Measurements from ENCODE around the gene CDC42BPA. TPM values are rescaled to one million over a fixed set of nuclear protein-coding genes. Genes with fewer than 3 reads are reported as not detected.

CDC42BPA gene
- total and polyA plus RNA-seq, 4 experiments from 2014 or later = 0.49 to 0.72 TPM; not detected in 2

- H3K9me3 ChIP-seq (ENCODE audit: control insufficient read depth in 1 of 2, low read length in 2 of 2) = no peaks in the 10 kb centered on the region
- H3K4me1 Mint-ChIP-seq = no peaks in the 10 kb centered on the region
- H3K27ac ChIP-seq (ENCODE audit: low read depth, low read length) = no peak overlapping the region
- no peaks in the 10 kb centered on the region for H3K36me3 ChIP-seq (ENCODE audit: insufficient read depth, low read length)
- ChIA-PET POLR2A (ENCODE audit: partially characterized antibody) (no interaction called here), CTCF (ENCODE audit: partially characterized antibody) (no interaction called here)
- H3K27me3 Mint-ChIP-seq = peaks cover 9 to 12% of the 10 kb centered on the region in 2 donors
- intact Hi-C loops (cut with micrococcal nuclease) = no loop called here
- no peaks in the 10 kb centered on the region for H3K27me3 ChIP-seq (ENCODE audit: insufficient read depth, low read length)
- DNase-seq = no peak
- H3K9me3 Mint-ChIP-seq = peaks cover 0 to 12% (median 4%) of the 10 kb centered on the region in 8 donors
- H3K4me1 ChIP-seq (ENCODE audit: insufficient read depth, low read length) = no peaks in the 10 kb centered on the region
- no peak overlapping the region for H3K4me3 Mint-ChIP-seq
- no peaks in the 10 kb centered on the region for H3K36me3 Mint-ChIP-seq
- H3K27ac Mint-ChIP-seq = no peak overlapping the region
- no peak overlapping the region for H3K4me3 ChIP-seq (ENCODE audit: low read length in 2 of 2)
Measured at GRCh38 chr1:227330279-227331076, 12.2 kb upstream of the CDC42BPA start.

GRCh38 chr1:227328405-227329019 lies 10.2 kb upstream of the CDC42BPA start:
- Histone ChIP-seq H3K9me3 (ENCODE audit: control insufficient read depth in 1 of 2, low read length in 2 of 2) (peaks cover 0 to 5% of the 10 kb centered on the region in 2 donors), H3K27ac (ENCODE audit: low read depth, low read length) (no peak overlapping the region), H3K27me3 (ENCODE audit: insufficient read depth, low read length) (no peaks in the 10 kb centered on the region), H3K4me3 (ENCODE audit: low read length in 2 of 2) (no peak overlapping the region), H3K4me1 (ENCODE audit: insufficient read depth, low read length) (no peaks in the 10 kb centered on the region), H3K36me3 (ENCODE audit: insufficient read depth, low read length) (no peaks in the 10 kb centered on the region)
- Mint-ChIP-seq H3K36me3 (no peaks in the 10 kb centered on the region), H3K4me3 (no peak overlapping the region), H3K27ac (no peak overlapping the region), H3K9me3 (peaks cover 1 to 18% (median 7%) of the 10 kb centered on the region in 8 donors), H3K27me3 (peaks cover 11 to 12% of the 10 kb centered on the region in 2 donors), H3K4me1 (no peaks in the 10 kb centered on the region)
- ChIA-PET POLR2A (ENCODE audit: partially characterized antibody) (no interaction called here), CTCF (ENCODE audit: partially characterized antibody) (interaction anchor here (1.4 kb wide), 1 partner anchor 9 kb away, joined by 3 read pairs; no protein-coding TSS in a partner anchor)
- intact Hi-C loops (cut with micrococcal nuclease) = no loop called here
- DNase-seq = no peak

- no peak for DNase-seq
- Histone ChIP-seq H3K4me3 (ENCODE audit: low read length in 2 of 2) (no peak overlapping the region), H3K27ac (ENCODE audit: low read depth, low read length) (no peak overlapping the region), H3K4me1 (ENCODE audit: insufficient read depth, low read length) (no peaks in the 10 kb centered on the region), H3K36me3 (ENCODE audit: insufficient read depth, low read length) (no peaks in the 10 kb centered on the region), H3K9me3 (ENCODE audit: control insufficient read depth in 1 of 2, low read length in 2 of 2) (peaks cover 0 to 6% of the 10 kb centered on the region in 2 donors), H3K27me3 (ENCODE audit: insufficient read depth, low read length) (no peaks in the 10 kb centered on the region)
- Mint-ChIP-seq H3K4me3 (no peak overlapping the region), H3K27me3 (peaks cover 17 to 22% of the 10 kb centered on the region in 2 donors), H3K4me1 (no peaks in the 10 kb centered on the region), H3K27ac (no peak overlapping the region), H3K36me3 (no peaks in the 10 kb centered on the region), H3K9me3 (peaks cover 3 to 15% (median 7%) of the 10 kb centered on the region in 8 donors)
- intact Hi-C loops (cut with micrococcal nuclease) = no loop called here
- ChIA-PET CTCF (ENCODE audit: partially characterized antibody) (no interaction called here), POLR2A (ENCODE audit: partially characterized antibody) (no interaction called here)
Measured at GRCh38 chr1:227325156-227325555, 6.9 kb upstream of the CDC42BPA start.

DNA sequence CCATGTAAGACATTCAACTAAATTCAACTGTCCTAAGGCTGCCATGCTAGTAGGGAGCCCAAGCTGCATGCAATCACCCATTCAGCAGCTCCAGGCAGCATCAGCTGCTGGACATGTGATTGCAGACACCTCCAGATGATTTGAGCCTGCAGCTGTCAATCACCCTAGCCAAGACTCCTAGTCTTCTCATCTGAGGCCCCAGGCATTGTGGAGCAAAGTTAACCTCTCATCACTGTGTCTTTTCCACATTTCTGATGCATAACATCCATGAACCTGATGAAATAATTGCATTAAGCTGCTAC lies 5.6 kb upstream of the CDC42BPA start:
- H3K9me3 ChIP-seq (ENCODE audit: control insufficient read depth in 1 of 2, low read length in 2 of 2) = peaks cover 0 to 6% of the 10 kb centered on the region in 2 donors
- Mint-ChIP-seq H3K9me3 (peaks cover 3 to 15% (median 7%) of the 10 kb centered on the region in 8 donors), H3K4me3 (no peak overlapping the region), H3K27me3 (peaks cover 22 to 28% of the 10 kb centered on the region in 2 donors), H3K4me1 (peaks cover 0 to 3% (median 1%) of the 10 kb centered on the region in 4 donors), H3K27ac (no peak overlapping the region), H3K36me3 (no peaks in the 10 kb centered on the region)
- H3K27me3 ChIP-seq (ENCODE audit: insufficient read depth, low read length) = peaks cover 8% of the 10 kb centered on the region
- H3K4me1 ChIP-seq (ENCODE audit: insufficient read depth, low read length) = no peaks in the 10 kb centered on the region
- H3K36me3 ChIP-seq (ENCODE audit: insufficient read depth, low read length) = no peaks in the 10 kb centered on the region
- ChIA-PET CTCF (ENCODE audit: partially characterized antibody) (no interaction called here), POLR2A (ENCODE audit: partially characterized antibody) (no interaction called here)
- no peak overlapping the region for H3K27ac ChIP-seq (ENCODE audit: low read depth, low read length)
- H3K4me3 ChIP-seq (ENCODE audit: low read length in 2 of 2) = no peak overlapping the region
- no peak for DNase-seq
- intact Hi-C loops (cut with micrococcal nuclease) = no loop called here

- H3K9me3 ChIP-seq (ENCODE audit: control insufficient read depth in 1 of 2, low read length in 2 of 2) = peaks cover 0 to 6% of the 10 kb centered on the region in 2 donors
- no peak overlapping the region for H3K4me3 Mint-ChIP-seq
- intact Hi-C loops (cut with micrococcal nuclease) = no loop called here
- peaks cover 0 to 4% (median 2%) of the 10 kb centered on the region in 4 donors for H3K4me1 Mint-ChIP-seq
- H3K4me1 ChIP-seq (ENCODE audit: insufficient read depth, low read length) = no peaks in the 10 kb centered on the region
- H3K27ac ChIP-seq (ENCODE audit: low read depth, low read length) = no peak overlapping the region
- H3K27me3 Mint-ChIP-seq = peaks cover 22 to 29% of the 10 kb centered on the region in 2 donors
- H3K27ac Mint-ChIP-seq = no peak overlapping the region
- no peak for DNase-seq
- no peaks in the 10 kb centered on the region for H3K36me3 Mint-ChIP-seq
- H3K4me3 ChIP-seq (ENCODE audit: low read length in 2 of 2) = no peak overlapping the region
- H3K9me3 Mint-ChIP-seq = peaks cover 3 to 15% (median 7%) of the 10 kb centered on the region in 8 donors
- no peaks in the 10 kb centered on the region for H3K36me3 ChIP-seq (ENCODE audit: insufficient read depth, low read length)
- CTCF ChIA-PET (ENCODE audit: partially characterized antibody) = no interaction called here
- POLR2A ChIA-PET (ENCODE audit: partially characterized antibody) = no interaction called here
- H3K27me3 ChIP-seq (ENCODE audit: insufficient read depth, low read length) = peaks cover 8% of the 10 kb centered on the region
Measured at GRCh38 chr1:227323171-227323966, 5.1 kb upstream of the CDC42BPA start.

DNA sequence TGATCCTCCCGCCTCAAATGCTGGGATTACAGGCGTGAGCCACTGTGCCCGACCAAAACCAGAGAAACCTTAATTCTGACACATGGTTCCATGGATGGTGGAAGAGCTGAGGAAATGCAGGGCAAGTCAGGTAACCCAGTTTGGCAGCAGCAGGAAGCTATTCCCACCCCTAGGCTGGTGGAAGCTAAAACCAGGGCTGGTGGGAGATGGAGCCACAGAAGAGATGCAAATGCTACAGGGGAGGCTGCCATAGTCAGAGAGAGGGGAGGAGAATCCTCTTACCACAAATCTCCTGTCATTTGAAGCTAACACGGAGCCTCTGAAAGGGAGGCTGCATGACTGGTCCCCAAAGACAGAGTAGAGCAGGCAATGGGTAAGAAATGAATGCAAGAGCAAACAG lies 4.1 kb upstream of the CDC42BPA start:
- Mint-ChIP-seq H3K27me3 (peaks cover 24 to 28% of the 10 kb centered on the region in 2 donors), H3K36me3 (no peaks in the 10 kb centered on the region), H3K27ac (no peak overlapping the region), H3K4me1 (peaks cover 2 to 7% (median 3%) of the 10 kb centered on the region in 4 donors), H3K9me3 (peaks cover 3 to 15% (median 7%) of the 10 kb centered on the region in 8 donors), H3K4me3 (no peak overlapping the region)
- ChIA-PET POLR2A (ENCODE audit: partially characterized antibody) (no interaction called here), CTCF (ENCODE audit: partially characterized antibody) (no interaction called here)
- intact Hi-C loops (cut with micrococcal nuclease) = no loop called here
- H3K9me3 ChIP-seq (ENCODE audit: control insufficient read depth in 1 of 2, low read length in 2 of 2) = peaks cover 0 to 6% of the 10 kb centered on the region in 2 donors
- no peak overlapping the region for H3K27ac ChIP-seq (ENCODE audit: low read depth, low read length)
- peaks cover 12% of the 10 kb centered on the region for H3K27me3 ChIP-seq (ENCODE audit: insufficient read depth, low read length)
- H3K4me3 ChIP-seq (ENCODE audit: low read length in 2 of 2) = no peak overlapping the region
- H3K4me1 ChIP-seq (ENCODE audit: insufficient read depth, low read length) = peaks cover 4% of the 10 kb centered on the region
- DNase-seq = no peak
- H3K36me3 ChIP-seq (ENCODE audit: insufficient read depth, low read length) = no peaks in the 10 kb centered on the region

DNA sequence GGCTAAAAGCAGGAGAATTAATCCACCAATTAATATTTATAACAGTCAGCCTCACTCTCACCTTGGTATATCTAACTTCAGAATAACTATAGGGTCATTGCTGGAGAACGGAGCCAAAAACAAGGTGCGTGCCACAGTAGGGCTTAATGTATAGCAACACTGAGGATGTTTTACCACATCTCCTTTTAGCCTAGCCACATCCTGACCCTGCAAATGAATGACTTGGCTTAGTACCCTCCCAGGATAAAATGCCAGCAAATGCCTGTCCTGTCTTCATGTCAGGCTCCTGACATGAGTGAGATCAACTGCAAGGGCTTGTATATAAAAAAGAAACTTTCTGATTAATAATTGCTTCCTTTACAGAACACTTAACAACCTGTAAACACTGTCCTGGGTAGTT lies 2.7 kb upstream of the CDC42BPA start:
- ChIA-PET CTCF (ENCODE audit: partially characterized antibody) (interaction anchor here (0.9 kb wide), 1 partner anchor 683 kb away, joined by 3 read pairs; no protein-coding TSS in a partner anchor), POLR2A (ENCODE audit: partially characterized antibody) (interaction anchor here (0.6 kb wide), 1 partner anchor 92 kb away, joined by 3 read pairs; no protein-coding TSS in a partner anchor)
- H3K4me3 ChIP-seq (ENCODE audit: low read length in 2 of 2) = no peak overlapping the region
- no peak for DNase-seq
- peaks cover 36 to 40% of the 10 kb centered on the region in 2 donors for H3K27me3 Mint-ChIP-seq
- intact Hi-C loops (cut with micrococcal nuclease) = no loop called here
- H3K36me3 ChIP-seq (ENCODE audit: insufficient read depth, low read length) = no peaks in the 10 kb centered on the region
- H3K27me3 ChIP-seq (ENCODE audit: insufficient read depth, low read length) = peaks cover 19% of the 10 kb centered on the region
- peaks cover 3 to 9% (median 4%) of the 10 kb centered on the region in 4 donors for H3K4me1 Mint-ChIP-seq
- peaks cover 4 to 19% (median 9%) of the 10 kb centered on the region in 8 donors for H3K9me3 Mint-ChIP-seq
- H3K27ac ChIP-seq (ENCODE audit: low read depth, low read length) = no peak overlapping the region
- no peak overlapping the region for H3K27ac Mint-ChIP-seq
- peaks cover 7% of the 10 kb centered on the region for H3K4me1 ChIP-seq (ENCODE audit: insufficient read depth, low read length)
- H3K4me3 Mint-ChIP-seq = no peak overlapping the region
- peaks cover 0 to 6% of the 10 kb centered on the region in 2 donors for H3K9me3 ChIP-seq (ENCODE audit: control insufficient read depth in 1 of 2, low read length in 2 of 2)
- no peaks in the 10 kb centered on the region for H3K36me3 Mint-ChIP-seq

All from CD4-positive, alpha-beta memory T cell (primary cell).